Measurements from ENCODE around the gene ASPRV1.
"Not testable (repeated sequence)": the region's sequence is repeated elsewhere in the genome, so short reads cannot be mapped to it uniquely, and the experiment has no call there.

Gene ASPRV1

GRCh38 chr2:69961496-69961895 lies at the start of gene ASPRV1:
Gene ASPRV1, minus strand, starts transcription at chr2:69961631. Its CDS starts 195 bp downstream, at chr2:69961436.
- DNase-seq = no peak

GRCh38 chr2:70010576-70011111 lies 49.2 kb upstream of the ASPRV1 start:
- no peak for DNase-seq

GRCh38 chr2:70009762-70010575 lies 48.5 kb upstream of the ASPRV1 start:
- DNase-seq = no peak

- no peak for DNase-seq
These were observed 46.9 kb upstream of the ASPRV1 start for GRCh38 chr2:70008290-70008689.

- DNase-seq = no peak
These were observed 45.7 kb upstream of the ASPRV1 start for GRCh38 chr2:70007151-70007550.

GRCh38 chr2:70006447-70006784 lies 45.0 kb upstream of the ASPRV1 start:
- DNase-seq = no peak

- no peak for DNase-seq
These were observed 44.5 kb upstream of the ASPRV1 start for GRCh38 chr2:70005752-70006446.

GRCh38 chr2:70005216-70005615 lies 43.8 kb upstream of the ASPRV1 start:
- DNase-seq = no peak

- DNase-seq = no peak
These were observed 41.8 kb upstream of the ASPRV1 start for GRCh38 chr2:70003093-70003830.

GRCh38 chr2:70002241-70002899 lies 40.9 kb upstream of the ASPRV1 start:
- no peak for DNase-seq

- not testable (repeated sequence) for DNase-seq
These were observed 39.1 kb upstream of the ASPRV1 start for GRCh38 chr2:70000529-70000928.

- DNase-seq = no peak
These were observed 37.3 kb upstream of the ASPRV1 start for GRCh38 chr2:69998761-69999160.

GRCh38 chr2:69997015-69997830 lies 35.8 kb upstream of the ASPRV1 start:
- DNase-seq = peak; percentile 9

- no peak for DNase-seq
These were observed 34.1 kb upstream of the ASPRV1 start for GRCh38 chr2:69995511-69995910.

GRCh38 chr2:69994166-69994565 lies 32.7 kb upstream of the ASPRV1 start:
- DNase-seq = no peak

- no peak for DNase-seq
These were observed 32.3 kb upstream of the ASPRV1 start for GRCh38 chr2:69993708-69994107.

- no peak for DNase-seq
These were observed 31.7 kb upstream of the ASPRV1 start for GRCh38 chr2:69993048-69993565.

- DNase-seq = no peak
These were observed 31.0 kb upstream of the ASPRV1 start for GRCh38 chr2:69992310-69993047.

GRCh38 chr2:69989441-69990105 lies 28.1 kb upstream of the ASPRV1 start:
- DNase-seq = no peak

- DNase-seq = no peak
These were observed 27.6 kb upstream of the ASPRV1 start for GRCh38 chr2:69989009-69989408.

Data from stimulated activated CD4-positive, alpha-beta T cell treated with anti-CD3 and anti-CD28 coated beads, Interleukin-4, amount 100 ng/mL, for 24 hours (primary cell).